Measurements from ENCODE around the gene NAPSA.
"Not testable (repeated sequence)": the region's sequence is repeated elsewhere in the genome, so short reads cannot be mapped to it uniquely, and the experiment has no call there.

The NAPSA gene

GRCh38 chr19:50329926-50330294, 35.5 kb downstream of the NAPSA start:
- not testable (repeated sequence) for DNase-seq

- DNase-seq = peak; percentile 95
Observed at GRCh38 chr19:50329146-50329925, 36.1 kb downstream of the NAPSA start, which contains the start of gene KCNC3. Gene KCNC3, minus strand, starts transcription at chr19:50329377. Its CDS starts 295 bp downstream, at chr19:50329082.

- no peak for DNase-seq
Observed at GRCh38 chr19:50328873-50329145, 36.6 kb downstream of the NAPSA start.

GRCh38 chr19:50328224-50328872, 37.1 kb downstream of the NAPSA start:
- peak; percentile 64 for DNase-seq

GRCh38 chr19:50327461-50328223, 37.8 kb downstream of the NAPSA start:
- no peak for DNase-seq

- no peak for DNase-seq
Observed at GRCh38 chr19:50327013-50327412, 38.4 kb downstream of the NAPSA start.

GRCh38 chr19:50326101-50326664, 39.3 kb downstream of the NAPSA start:
- no peak for DNase-seq

- peak; percentile 89 for DNase-seq
Observed at GRCh38 chr19:50325310-50326100, 39.9 kb downstream of the NAPSA start.

- no peak for DNase-seq
Observed at GRCh38 chr19:50324331-50324730, 41.1 kb downstream of the NAPSA start.

- no peak for DNase-seq
Observed at GRCh38 chr19:50323782-50324133, 41.7 kb downstream of the NAPSA start.

- no peak for DNase-seq
Observed at GRCh38 chr19:50322931-50323781, 42.3 kb downstream of the NAPSA start.

- no peak for DNase-seq
Observed at GRCh38 chr19:50322234-50322633, 43.2 kb downstream of the NAPSA start.

- DNase-seq = no peak
Observed at GRCh38 chr19:50321831-50322230, 43.6 kb downstream of the NAPSA start.

- no peak for DNase-seq
Observed at GRCh38 chr19:50320596-50320995, 44.8 kb downstream of the NAPSA start.

- no peak for DNase-seq
Observed at GRCh38 chr19:50320051-50320450, 45.4 kb downstream of the NAPSA start.

- no peak for DNase-seq
Observed at GRCh38 chr19:50319156-50319555, 46.3 kb downstream of the NAPSA start.

GRCh38 chr19:50318438-50318837, 47.0 kb downstream of the NAPSA start:
- DNase-seq = no peak

- no peak for DNase-seq
Observed at GRCh38 chr19:50317115-50317514, 48.3 kb downstream of the NAPSA start.

GRCh38 chr19:50315773-50316448, 49.5 kb downstream of the NAPSA start:
- peak; percentile 88 for DNase-seq

GRCh38 chr19:50314724-50315708, 50.4 kb downstream of the NAPSA start:
- DNase-seq = peak; percentile 33

Data from retina (tissue), 1 donor.